Cortex of kidney (tissue), 1 donor: ENCODE measurements around the gene LRP1.

ENCODE experiments used
- DNase-seq: peaks from one replicate; lab custom pipeline; 2025; lab: John Stamatoyannopoulos, UW

LRP1 gene

DNA sequence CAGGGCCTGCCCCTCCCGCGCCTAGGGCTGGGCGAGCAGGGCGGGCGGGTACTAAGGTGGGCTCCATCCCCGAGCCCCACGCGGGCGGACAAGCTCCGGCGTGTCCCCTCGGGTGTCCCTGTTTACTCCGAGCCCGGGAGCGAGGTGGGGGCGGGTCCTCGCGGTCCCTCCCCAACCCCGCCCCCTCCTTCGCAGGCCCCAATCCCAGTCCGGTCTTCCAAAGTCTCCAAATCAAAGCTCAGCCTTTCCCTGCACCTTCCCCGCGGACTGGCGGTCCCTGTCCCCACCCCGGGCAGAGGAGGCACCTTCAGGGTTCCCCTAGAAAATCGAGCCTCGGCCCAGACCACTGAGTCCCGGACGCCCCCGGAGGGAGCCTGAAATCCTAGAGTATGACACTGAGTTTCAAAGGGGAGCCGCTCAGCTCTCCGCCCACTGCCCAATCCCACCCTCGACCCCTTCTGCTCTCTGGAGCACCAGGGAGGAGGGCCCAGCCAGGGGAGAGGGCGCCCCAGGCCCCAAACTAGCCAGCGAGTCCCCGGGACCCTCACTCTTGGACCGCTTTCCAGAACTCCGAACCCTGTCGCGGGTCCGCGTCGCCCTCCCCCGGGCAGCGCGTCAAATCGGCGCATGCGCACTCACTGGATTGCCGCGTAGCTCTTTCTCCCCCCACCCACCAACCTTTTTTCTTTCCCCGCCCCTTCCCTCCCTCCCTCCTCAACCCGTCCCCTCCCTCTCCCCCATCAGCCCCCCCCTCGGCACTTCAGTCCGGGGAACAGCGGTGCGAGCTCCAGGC, at the start of gene LRP1:
Gene LRP1 (plus strand): TSS at position 758 of the 793 bp plus-strand sequence. CDS start 482 bp downstream, outside the sequence.
- DNase-seq: no peak

DNA sequence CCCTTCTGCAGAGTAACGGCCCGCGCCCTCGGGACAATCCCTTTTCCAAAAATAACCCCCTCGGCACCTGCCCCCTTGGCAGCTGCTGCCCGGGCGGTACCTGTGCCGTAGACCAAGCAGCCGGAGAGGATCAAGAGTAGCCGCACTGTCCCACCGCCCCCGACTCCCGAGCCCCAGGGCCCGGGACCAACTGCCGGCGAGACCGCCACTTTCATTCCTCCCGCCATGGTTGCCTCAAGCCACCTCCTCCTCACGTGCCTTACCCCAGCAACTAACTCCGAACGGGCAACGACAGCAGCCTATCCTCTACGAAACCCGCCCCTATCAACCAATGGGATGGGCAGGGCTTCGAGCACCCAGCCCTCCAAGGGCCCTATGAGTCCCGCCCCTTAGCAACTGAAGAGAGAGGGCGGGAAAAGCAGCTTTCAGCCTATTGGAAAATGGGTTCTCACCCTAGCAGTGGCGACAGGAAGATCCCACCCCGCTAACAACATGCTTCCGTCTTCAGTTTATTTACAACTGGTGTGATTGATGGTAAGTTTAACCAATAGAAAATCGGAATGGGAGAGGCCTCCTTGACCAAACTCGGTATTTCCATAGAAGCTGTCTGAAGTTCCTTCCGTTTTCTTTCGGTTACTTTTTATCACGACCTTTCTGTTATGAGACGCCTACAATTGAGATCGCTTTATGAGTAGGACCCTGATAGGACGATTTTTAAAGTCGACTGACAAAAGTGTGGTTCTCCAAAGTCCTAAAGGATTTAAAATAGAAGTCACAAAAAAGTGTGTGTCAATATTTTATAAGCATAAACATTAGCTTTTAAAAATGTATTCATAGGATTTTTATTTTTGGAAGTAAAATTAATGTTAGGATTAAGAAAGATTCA, 49.5 kb upstream of the LRP1 start, which contains the start of gene NEMP1:
Gene NEMP1 (minus strand): TSS at position 273 of the 886 bp plus-strand sequence. CDS start 46 bp downstream, at position 227.
- no peak for DNase-seq

DNA sequence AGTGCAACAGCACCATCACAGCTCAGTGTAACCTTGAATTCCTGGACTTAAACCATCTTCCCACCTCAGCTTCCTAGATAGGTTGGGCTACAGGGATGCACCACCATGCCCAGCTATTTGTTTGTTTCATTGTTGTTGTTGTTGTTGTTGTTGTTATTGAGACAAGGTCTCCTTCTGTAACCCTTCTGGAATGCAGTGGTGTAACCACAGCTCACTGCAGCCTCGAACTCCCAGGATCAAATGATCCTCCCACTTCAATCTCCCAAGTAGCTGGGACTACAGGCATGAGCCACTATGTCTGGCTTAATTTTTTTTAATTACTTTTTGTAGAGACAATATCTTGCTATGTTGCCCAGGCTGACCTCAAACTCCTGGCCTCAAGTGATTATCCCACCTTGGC, 48.5 kb upstream of the LRP1 start:
- no peak for DNase-seq

DNA sequence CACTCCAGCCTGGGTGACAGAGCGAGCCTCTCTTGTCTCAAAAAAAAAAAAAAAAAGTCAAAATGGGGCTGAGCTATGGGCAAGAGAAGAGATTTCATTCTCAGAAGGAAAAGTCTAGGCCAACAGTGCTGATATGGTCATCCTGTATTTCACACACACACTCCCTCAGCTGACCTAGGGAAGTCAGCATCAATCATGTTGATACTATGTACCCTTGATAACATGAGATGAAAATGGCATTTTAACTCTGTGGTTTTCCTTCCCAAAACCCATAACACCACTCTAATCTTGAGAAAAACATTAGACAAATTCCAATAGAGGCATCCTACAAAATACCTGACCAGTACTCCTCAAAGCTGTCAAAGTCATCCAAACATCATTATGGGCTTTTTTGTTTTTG, 47.4 kb upstream of the LRP1 start:
- DNase-seq: no peak

DNA sequence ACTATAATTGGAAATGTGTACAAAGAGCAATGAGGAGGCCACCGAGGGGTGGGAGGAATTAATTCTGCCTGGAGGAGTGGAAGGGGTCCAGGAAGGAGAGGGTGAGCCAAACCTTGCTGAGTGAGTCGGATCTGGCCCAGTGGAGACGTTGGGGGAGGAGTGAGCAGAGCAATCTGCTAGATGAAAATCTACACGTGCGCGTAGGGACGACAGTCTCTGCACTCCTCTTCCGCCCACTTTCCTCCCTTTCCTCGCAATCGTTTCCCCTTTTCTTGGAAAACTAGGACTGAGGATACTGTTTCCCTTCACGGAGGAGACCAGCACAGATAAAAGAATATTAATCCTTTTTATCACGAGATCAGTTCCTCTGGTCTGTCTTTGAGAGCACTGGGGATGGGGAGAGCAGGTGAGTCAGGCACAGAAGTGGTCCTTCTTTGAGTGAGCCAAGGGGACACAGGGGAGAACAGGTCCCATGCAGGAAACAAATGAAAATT, 42.2 kb upstream of the LRP1 start:
- no peak for DNase-seq

DNA sequence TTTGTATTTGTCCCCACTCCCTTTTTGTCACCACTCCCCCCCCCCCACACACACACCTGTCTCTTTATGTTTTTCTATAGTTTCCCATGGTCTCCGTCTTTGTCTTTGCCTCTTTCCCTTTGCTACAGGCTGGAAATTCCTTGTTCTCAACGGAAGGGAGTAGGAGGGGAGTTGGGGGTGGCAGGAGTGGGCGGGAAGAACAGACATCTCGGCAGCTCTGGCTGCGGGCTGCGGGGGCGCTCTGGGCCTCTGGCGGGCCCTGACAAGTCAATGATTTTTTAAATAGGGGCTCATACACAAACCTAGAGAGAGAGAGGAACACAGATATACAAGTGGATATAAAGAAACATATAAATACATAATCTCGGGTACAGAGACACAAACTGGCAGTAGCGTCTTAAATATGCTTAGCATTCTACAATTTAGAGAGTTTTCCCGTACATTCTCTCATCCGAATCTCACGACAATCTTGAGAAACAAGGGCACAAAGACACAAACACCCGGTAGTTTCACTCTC, 41.7 kb upstream of the LRP1 start:
- DNase-seq: no peak

DNA sequence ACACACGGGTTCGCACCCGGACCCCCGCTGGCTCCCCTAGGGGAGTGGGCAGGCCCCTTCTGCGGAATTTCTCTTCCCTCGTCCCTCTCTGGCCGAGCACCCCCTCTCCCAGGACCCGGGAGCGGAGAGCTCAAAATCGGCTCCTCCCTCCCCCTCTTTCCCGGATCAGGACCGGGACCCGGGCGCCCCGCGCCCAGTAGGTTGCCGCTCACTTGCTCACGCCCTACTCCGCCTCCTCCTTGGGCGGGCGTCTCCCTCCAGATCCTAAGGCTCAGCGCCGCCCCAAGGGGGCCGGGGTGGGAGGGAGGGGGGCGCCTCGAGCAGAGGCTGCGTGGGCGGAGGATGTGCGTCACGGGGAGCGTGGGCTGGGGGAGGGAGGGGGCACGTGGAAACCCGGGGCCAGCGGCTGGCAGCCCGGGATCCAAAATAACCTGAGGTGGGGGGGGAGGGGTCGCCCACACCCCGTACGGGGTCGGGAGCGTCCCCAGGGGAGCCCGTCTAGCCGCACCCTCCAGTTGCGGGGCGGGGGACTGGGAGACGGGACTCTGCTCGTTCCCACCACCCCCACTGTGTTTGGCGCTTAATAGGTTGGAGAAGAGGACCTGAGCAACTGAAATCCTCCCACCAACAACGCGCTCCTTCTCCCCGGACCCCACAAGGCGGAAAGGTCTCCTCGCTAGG, 41.1 kb upstream of the LRP1 start:
- DNase-seq: no peak

DNA sequence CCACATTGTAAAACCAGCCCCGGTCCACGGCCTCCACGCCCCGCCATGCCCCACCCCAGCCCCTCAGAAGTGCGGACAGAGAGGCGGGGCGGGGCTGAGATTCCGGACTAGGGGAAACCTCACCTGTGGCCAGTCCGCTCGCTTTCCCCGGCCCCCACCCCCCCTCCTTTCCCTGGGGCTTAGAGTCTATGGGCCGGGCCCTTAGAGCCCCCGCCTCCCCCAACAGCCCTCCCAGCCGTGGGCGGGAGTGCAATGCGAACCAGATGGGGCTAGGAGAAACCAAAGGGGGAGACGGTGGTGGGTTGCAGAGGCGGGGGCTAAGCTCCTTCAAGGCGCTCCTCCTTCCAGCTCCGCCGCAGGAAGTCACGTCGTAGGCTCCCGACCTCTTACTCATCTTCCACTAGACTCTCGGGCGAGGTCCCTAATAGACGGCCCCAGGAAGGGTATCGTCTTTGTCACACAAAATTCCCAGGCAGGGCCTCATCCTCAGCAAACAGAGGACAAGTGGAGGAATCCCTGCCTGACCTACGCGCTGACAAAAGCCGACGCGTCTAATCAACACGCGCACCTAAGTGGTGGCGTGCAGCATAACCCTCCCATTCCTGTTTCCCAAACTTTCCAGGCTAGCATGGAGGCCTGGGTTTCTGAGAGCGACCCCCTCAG, 40.5 kb upstream of the LRP1 start:
- DNase-seq: no peak

DNA sequence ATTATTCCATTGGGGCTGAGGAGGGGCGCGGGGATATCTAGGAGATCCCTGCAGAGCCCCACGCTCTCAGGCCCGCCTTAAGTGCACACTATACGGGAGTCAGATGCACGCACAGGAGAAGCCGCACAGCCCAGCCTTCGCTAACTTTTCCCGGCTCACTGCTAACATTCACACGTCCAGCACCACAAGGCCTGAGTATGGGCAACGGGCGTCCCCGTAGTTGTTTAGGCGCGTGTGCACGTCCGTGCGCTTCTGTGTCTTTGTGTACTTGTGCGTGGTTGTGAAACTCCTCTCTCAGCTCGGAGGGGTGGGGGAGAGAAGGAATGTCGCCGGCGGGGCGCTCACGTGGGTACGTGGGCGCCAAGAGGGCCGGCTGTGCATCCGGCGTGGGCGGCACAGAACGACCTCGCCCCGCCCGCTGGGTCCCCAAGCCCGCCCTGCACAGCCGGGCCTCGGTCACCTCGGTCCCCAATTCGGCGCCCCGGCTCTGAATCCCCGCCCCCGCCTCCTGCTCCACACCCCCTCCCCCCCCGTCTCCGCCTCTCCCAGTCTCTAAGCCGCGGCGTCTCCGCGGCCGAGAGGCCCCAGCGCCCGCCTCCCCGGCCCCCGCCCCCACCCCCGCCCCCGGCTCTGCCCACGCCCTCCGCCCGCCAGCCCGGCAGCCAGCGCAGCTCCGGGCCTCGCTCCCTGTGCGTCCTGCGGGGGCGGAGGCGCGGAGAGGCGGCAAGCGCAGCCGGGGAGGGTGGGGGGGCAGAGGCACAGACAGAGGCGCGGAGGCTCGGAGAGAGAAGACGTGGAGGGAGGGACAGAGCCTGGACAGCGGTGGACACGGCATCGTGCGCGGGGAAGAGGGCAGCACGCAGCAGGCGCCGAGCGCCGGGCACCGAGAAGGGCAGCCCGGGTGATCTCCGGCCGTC, 39.7 kb upstream of the LRP1 start, which contains the start of gene NAB2:
Gene NAB2 (plus strand): TSS at position 761 of the 917 bp plus-strand sequence. CDS start 158 bp downstream, outside the sequence.
- no peak for DNase-seq

DNA sequence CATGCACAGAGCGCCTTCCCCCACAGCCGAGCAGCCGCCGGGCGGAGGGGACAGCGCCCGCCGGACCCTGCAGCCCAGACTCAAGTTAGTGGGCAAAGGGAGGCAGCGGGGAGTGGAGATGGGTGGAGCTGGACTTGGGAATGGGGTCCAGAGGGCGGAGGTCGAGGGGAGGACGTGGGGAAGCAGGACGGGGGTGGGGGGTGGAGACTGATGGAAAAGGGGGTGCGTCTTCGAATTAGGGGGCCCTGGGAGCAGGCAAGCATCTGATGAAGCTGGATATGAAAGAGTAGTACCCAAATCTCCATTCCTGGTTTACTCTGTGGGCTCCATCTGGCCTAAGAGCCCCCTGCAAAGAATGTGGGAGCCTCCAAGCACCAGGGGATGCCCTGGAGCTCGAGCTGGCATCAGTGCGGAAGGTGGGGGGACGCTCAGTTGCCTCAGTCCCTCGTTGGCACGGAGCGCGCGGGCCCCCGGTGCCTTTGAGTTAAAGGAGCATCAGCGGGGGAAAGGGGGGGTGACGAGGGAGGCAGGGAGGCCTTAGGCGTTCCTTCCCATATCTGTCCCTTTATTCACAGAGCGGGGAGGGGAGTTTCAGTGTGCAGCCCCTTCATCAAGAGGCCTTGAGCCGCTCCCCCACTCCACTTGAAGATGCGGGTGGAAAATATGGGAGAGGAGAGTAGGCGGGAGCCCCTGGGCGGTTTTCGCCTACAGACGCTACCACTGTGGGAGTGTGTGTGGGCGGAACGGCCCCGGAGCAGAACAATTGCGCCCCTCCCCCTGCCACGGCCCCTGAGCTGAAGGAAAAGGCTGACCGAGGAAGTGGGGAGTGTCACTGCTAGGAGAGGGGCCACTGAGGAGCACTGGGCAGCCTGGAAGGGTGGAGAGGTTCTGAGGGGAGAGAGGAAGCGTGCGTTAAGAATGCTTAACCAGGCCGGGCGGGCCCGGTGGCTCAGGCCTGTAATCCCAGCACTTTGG, 38.7 kb upstream of the LRP1 start:
- no peak for DNase-seq

DNA sequence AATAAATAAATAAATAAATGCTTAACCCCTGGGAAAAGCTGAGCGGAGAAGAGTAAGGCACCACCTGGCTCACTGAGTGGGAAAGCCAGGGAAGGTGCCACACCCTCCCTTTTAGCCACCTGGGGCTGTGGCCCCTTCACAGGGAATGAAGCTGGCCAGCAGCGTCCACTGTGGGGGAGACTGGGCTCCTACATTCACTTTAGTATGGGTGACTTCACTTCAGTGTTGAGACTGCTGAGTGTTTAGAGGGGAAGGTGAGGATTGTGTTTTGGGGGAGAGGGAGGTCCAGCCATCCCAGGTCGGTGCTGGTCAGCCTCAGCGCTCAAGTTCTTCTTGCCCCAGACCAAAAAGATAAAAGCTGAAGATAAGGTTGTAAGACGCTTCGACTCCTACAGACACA, 37.8 kb upstream of the LRP1 start:
- no peak for DNase-seq

DNA sequence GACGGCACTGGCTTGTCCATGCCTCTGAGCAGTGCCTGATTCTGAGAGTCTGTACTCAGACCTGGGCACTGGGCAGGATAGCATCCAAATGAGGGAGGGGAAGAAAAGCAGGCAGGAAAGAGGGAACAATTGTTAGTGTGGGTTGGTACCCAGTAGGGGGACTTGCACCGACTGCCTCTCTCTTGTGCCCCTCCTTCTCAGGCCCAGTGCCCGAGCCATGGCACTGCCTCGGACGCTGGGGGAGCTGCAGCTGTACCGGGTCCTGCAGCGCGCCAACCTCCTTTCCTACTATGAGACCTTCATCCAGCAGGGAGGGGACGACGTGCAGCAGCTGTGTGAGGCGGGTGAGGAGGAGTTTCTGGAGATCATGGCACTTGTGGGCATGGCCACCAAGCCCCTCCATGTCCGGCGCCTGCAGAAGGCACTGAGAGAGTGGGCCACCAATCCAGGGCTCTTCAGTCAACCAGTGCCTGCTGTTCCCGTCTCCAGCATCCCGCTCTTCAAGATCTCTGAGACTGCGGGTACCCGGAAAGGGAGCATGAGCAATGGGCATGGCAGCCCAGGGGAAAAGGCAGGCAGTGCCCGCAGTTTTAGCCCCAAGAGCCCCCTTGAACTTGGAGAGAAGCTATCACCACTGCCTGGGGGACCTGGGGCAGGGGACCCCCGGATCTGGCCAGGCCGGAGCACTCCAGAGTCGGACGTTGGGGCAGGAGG, 37.2 kb upstream of the LRP1 start:
- no peak for DNase-seq

DNA sequence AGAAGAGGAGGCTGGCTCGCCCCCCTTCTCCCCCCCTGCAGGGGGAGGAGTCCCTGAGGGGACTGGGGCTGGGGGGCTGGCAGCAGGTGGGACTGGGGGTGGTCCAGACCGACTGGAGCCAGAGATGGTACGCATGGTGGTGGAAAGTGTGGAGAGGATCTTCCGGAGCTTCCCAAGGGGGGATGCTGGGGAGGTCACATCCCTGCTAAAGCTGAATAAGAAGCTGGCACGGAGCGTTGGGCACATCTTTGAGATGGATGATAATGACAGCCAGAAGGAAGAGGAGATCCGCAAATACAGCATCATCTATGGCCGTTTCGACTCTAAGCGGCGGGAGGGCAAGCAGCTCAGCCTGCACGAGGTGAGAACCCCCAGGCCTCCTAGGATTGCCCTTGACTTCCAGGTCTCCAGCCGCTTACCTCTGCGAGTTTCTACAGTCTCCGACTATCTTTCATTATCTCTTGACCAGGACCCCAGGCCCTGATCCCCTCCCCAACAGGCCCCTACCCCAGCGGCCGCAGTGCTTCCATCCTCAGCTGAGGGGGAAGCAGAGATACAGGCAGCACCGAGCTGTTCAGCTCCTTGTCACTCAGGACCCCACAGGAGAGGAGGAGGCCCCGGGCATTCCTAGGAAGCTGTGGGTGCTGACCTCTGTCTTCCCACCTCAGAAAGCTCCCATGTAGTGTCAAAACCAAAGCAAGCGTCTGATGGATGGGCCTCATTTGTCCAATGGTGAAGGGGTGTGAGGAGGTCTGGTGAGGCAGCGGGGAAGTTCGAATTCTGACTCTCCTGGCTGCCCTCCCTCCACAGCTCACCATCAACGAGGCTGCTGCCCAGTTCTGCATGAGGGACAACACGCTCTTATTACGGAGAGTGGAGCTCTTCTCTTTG, 36.4 kb upstream of the LRP1 start:
- DNase-seq: no peak

DNA sequence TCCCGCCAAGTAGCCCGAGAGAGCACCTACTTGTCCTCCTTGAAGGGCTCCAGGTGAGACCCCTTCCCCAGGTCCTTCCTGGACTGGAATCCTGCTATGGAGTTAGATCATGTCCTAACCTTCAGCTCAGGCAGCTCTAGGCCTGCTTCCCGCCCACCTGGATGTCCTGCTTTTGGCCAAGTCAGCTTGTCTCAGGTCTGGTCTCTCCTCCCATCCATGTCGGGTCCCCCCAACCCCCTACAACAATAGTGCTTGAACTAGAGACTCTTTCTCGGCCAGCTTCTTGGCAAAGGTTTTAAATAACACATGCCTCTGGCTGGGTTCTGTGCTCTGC, 35.8 kb upstream of the LRP1 start:
- no peak for DNase-seq

DNA sequence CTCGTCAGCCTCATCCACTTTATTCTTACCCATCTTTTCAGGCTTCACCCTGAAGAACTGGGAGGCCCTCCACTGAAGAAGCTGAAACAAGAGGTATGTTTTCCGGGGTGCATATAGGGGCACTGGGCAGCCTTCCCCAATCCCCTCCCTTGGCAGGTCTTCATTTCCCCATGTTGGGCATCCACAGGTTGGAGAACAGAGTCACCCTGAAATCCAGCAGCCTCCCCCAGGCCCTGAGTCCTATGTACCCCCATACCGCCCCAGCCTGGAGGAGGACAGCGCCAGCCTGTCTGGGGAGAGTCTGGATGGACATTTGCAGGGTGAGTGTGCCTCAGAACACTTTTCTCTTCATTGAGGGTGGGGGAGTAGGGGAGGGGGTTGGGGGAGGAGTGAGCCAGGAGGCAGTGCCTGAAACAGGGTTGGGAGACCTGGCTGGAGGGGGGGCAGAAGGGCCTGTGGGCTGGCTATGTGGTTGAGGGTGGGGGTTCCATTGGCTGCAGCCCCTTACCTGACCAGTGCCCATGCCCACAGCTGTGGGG, 35.3 kb upstream of the LRP1 start:
- DNase-seq: no peak

DNA sequence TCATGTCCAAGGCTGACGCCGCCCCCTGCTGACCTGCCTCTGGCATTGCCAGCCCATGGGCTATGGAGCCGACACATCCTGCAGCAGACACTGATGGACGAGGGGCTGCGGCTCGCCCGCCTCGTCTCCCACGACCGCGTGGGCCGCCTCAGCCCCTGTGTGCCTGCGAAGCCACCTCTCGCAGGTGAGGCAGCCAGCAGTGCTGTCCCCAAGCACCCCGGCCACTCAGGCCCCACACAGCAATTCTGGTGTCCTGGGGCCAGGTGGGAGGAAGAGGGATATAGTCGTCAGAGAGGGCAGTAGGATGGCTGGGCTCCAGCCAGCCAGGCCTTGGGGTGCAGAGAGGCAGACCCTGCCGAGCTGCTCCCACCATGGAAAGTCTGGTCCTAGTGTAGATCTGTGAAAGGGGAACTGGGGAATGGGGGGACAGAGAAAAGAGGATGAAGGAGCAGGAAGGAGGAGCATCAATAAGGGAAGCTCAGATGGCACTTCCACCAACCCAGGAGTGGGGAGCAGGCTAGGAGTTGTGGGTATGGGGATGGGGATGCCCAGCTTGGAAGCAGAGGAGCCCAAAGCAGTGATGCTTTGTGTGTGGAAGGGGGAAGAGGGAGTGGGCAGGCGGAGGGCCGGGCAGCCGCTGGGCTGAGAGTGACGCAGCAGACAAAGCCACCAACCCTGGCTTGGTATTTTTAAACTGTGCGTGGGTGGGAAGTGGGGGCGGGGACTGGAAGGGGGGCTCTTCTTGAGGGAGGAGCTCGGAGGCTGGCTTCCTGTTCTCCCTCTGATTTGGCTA, 34.7 kb upstream of the LRP1 start:
- DNase-seq: no peak
